ENCODE results near the gene CD209.
"Not testable (repeated sequence)": the region's sequence is repeated elsewhere in the genome, so short reads cannot be mapped to it uniquely, and the experiment has no call there.

Gene CD209

GRCh38 chr19:7772752-7773291 is 25.5 kb upstream of the CD209 start:
- peak; percentile 20 to 48 for DNase-seq (ENCODE audit: low read depth in 2 of 2)
- H3K4me3 ChIP-seq (replicated peaks in 1 of 2; ENCODE audit: low read depth in 2 of 2, low read length in 2 of 2) = no peak overlapping the region
- no peak for TF ChIP-seq CTCF (IDR thresholded peaks at IDR 0.05; ENCODE audit: low read depth, low read length)

DNA sequence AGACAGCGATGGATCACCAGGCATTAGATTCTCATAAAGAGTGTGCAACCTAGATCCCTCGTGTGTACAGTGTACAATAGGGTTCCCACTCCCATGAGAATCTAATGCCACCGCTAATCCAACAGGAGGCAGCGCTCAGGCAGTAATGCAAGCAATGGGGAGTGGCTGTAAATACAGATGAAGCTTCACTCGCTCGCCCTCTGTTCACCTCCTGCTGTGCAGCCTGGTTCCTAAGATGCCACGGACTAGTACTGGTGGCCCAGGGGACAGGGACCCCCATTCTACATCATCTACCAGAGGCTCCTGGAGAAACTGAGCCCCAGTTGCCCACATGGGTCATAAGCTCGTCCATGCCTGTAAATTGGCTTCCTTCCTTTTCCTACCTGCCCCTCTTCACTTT is 23.7 kb upstream of the CD209 start:
- H3K4me3 ChIP-seq (replicated peaks in 1 of 2; ENCODE audit: low read depth in 2 of 2, low read length in 2 of 2) = no peak overlapping the region
- no peak for DNase-seq (ENCODE audit: low read depth in 2 of 2)
- TF ChIP-seq CTCF (IDR thresholded peaks at IDR 0.05; ENCODE audit: low read depth, low read length) = no peak

DNA sequence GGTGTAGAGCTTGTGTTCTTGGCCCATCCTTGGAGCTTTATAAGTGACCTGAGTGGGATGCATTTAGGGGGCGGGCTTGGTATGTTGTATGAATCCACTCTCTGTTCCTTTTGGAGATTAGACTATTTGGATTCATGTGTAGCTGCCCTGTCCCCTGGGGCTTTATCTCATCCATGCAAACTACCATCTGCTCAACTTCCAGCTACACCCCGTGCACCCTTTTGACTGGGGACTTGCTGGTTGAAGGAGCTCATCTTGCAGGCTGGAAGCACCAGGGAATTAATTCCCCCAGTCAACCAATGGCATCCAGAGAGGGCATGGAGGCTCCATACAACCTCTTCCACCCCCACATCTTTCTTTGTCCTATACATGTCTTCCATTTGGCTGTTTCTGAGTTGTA is 21.8 kb upstream of the CD209 start:
- TF ChIP-seq CTCF (IDR thresholded peaks at IDR 0.05; ENCODE audit: low read depth, low read length) = no peak
- H3K4me3 ChIP-seq (replicated peaks in 1 of 2; ENCODE audit: low read depth in 2 of 2, low read length in 2 of 2) = no peak overlapping the region

GRCh38 chr19:7767487-7767886 is 20.2 kb upstream of the CD209 start:
- no peak for DNase-seq (ENCODE audit: low read depth in 2 of 2)
- H3K4me3 ChIP-seq (replicated peaks in 1 of 2; ENCODE audit: low read depth in 2 of 2, low read length in 2 of 2) = no peak overlapping the region
- no peak for TF ChIP-seq CTCF (IDR thresholded peaks at IDR 0.05; ENCODE audit: low read depth, low read length)

More for the DNA sequence above, 21.8 kb upstream of the CD209 start:
- no peak for DNase-seq (ENCODE audit: low read depth in 2 of 2)

DNA sequence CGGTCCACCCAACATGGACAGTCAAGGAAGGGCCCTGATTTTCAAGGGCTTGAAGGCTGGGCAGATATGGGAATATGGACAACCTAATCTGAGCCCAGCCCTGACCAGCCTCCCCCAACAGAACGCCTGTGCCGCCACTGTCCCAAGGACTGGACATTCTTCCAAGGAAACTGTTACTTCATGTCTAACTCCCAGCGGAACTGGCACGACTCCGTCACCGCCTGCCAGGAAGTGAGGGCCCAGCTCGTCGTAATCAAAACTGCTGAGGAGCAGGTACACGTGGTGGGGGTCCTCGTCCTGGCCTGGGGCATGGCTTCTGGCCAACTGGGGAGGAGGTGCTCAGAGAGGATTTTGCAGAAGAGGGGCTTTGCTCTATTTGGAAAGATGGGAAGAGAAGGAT is 19.2 kb upstream of the CD209 start:
- H3K4me3 ChIP-seq (replicated peaks in 1 of 2; ENCODE audit: low read depth in 2 of 2, low read length in 2 of 2) = no peak overlapping the region
- no peak for TF ChIP-seq CTCF (IDR thresholded peaks at IDR 0.05; ENCODE audit: low read depth, low read length)
- DNase-seq (ENCODE audit: low read depth in 2 of 2) = no peak

- not testable (repeated sequence) for H3K4me3 ChIP-seq (replicated peaks in 1 of 2; ENCODE audit: low read depth in 2 of 2, low read length in 2 of 2); DNase-seq (ENCODE audit: low read depth in 2 of 2)
These were observed 17.7 kb upstream of the CD209 start for GRCh38 chr19:7765043-7765442.

DNA sequence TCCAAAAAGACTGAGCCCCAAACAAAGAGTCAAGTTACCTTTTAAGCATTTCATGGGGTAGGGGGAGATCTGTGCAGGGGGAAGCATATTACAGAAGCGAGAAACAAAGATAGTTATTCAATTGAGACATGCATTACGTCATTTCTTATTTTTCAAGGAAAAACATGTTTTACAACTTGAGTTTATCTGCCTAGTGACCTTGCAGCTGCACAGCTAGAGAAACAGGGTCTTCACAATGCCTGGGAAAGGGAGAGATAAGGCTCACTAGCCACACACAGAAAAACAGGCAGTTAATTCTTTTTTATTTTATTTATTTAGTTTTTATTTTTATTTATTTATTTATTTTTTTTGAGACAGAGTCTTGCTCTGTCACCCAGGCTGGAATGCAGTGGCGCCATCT is 16.8 kb upstream of the CD209 start:
- not testable (repeated sequence) for DNase-seq (ENCODE audit: low read depth in 2 of 2); H3K4me3 ChIP-seq (replicated peaks in 1 of 2; ENCODE audit: low read depth in 2 of 2, low read length in 2 of 2)

GRCh38 chr19:7763696-7764095 is 16.4 kb upstream of the CD209 start:
- H3K4me3 ChIP-seq (replicated peaks in 1 of 2; ENCODE audit: low read depth in 2 of 2, low read length in 2 of 2) = no peak overlapping the region
- no peak for TF ChIP-seq CTCF (IDR thresholded peaks at IDR 0.05; ENCODE audit: low read depth, low read length)
- DNase-seq (ENCODE audit: low read depth in 2 of 2) = no peak

Measured in cardiac fibroblast (primary cell).